Chondrocyte (in vitro differentiated cells): ENCODE data around the gene ABCC12. TPM values are rescaled to one million over a fixed set of nuclear protein-coding genes. Genes with fewer than 3 reads are reported as not detected.

Source experiments
- DNase-seq: peaks from one replicate; pipeline ENCODE4 v3.0.0; 2021; ENCODE audit warnings: mixed read lengths, low spot score
- H3K27ac Mint-ChIP-seq: one replicate; pipeline ENCODE4 v1.8.0; 2021; ENCODE audit warnings: mild to moderate bottlenecking, moderate library complexity, mixed read lengths; ENCODE audit not compliant: unreplicated experiment
- H3K27me3 Mint-ChIP-seq: 2 replicates; pipeline ENCODE4 v1.8.0; 2021; ENCODE audit warnings: low read depth, mixed read lengths
- H3K36me3 Mint-ChIP-seq: 2 replicates; pipeline ENCODE4 v1.8.0; 2021; ENCODE audit warnings: low read depth, mixed read lengths
- H3K4me1 Mint-ChIP-seq: 2 replicates; pipeline ENCODE4 v1.8.0; 2021; ENCODE audit warnings: low read depth, mild to moderate bottlenecking, mixed read lengths
- H3K4me3 Mint-ChIP-seq: one replicate; pipeline ENCODE4 v1.8.0; 2021; ENCODE audit warnings: mild to moderate bottlenecking, moderate library complexity, mixed read lengths; ENCODE audit not compliant: unreplicated experiment
- H3K9me3 Mint-ChIP-seq: 2 replicates; pipeline ENCODE4 v1.8.0; 2021; ENCODE audit warnings: low read depth, mixed read lengths
- CTCF ChIP-seq: fragments of 200-600 bp; sonication (generic); IDR thresholded peaks from 2 replicates; pipeline ENCODE4 v1.5.0; 2021; ENCODE audit warnings: antibody characterized with exemption, mild to moderate bottlenecking, moderate library complexity
- total RNA-seq: library from RNA; stranded (reverse); gene quantifications from 3 replicates; pipeline ENCODE4 v1.2.1, GENCODE V29; 2021

ABCC12 gene
- total RNA-seq, 1 donor from 2014 or later, result not detected

GRCh38 chr16:48157794-48158193, 2.0 kb upstream of the ABCC12 start:
- Mint-ChIP-seq H3K9me3 (no peaks in the 10 kb centered on the region), H3K36me3 (no peaks in the 10 kb centered on the region), H3K27ac (no peak overlapping the region), H3K4me3 (no peak overlapping the region), H3K4me1 (peaks cover 6% of the 10 kb centered on the region), H3K27me3 (no peaks in the 10 kb centered on the region)
- no peak for DNase-seq
- no peak for TF ChIP-seq CTCF

GRCh38 chr16:48157302-48157701, 1.5 kb upstream of the ABCC12 start:
- no peaks in the 10 kb centered on the region for H3K27me3 Mint-ChIP-seq

GRCh38 chr16:48156790-48157209, 1.0 kb upstream of the ABCC12 start:
- H3K9me3 Mint-ChIP-seq, result no peaks in the 10 kb centered on the region
- peaks cover 6% of the 10 kb centered on the region for H3K4me1 Mint-ChIP-seq
- H3K27ac Mint-ChIP-seq, result no peak overlapping the region
- no peak for DNase-seq
- TF ChIP-seq CTCF, result peak; percentile 98
- no peak overlapping the region for H3K4me3 Mint-ChIP-seq
- H3K27me3 Mint-ChIP-seq, result no peaks in the 10 kb centered on the region
- no peaks in the 10 kb centered on the region for H3K36me3 Mint-ChIP-seq

More at GRCh38 chr16:48157302-48157701, 1.5 kb upstream of the ABCC12 start:
- DNase-seq, result no peak
- no peak for TF ChIP-seq CTCF
- Mint-ChIP-seq H3K9me3 (no peaks in the 10 kb centered on the region), H3K27ac (no peak overlapping the region), H3K4me3 (no peak overlapping the region), H3K36me3 (no peaks in the 10 kb centered on the region), H3K4me1 (peaks cover 6% of the 10 kb centered on the region)

GRCh38 chr16:48153774-48154173, 2.0 kb downstream of the ABCC12 start:
- Mint-ChIP-seq H3K27ac (no peak overlapping the region), H3K4me3 (no peak overlapping the region), H3K4me1 (peaks cover 6% of the 10 kb centered on the region), H3K36me3 (no peaks in the 10 kb centered on the region), H3K9me3 (peaks cover 6% of the 10 kb centered on the region), H3K27me3 (no peaks in the 10 kb centered on the region)
- DNase-seq, result no peak
- TF ChIP-seq CTCF, result no peak

GRCh38 chr16:48152226-48152625, 3.6 kb downstream of the ABCC12 start:
- Mint-ChIP-seq H3K36me3 (no peaks in the 10 kb centered on the region), H3K4me1 (no peaks in the 10 kb centered on the region), H3K9me3 (peaks cover 9% of the 10 kb centered on the region), H3K27me3 (no peaks in the 10 kb centered on the region), H3K27ac (no peak overlapping the region), H3K4me3 (no peak overlapping the region)
- DNase-seq, result no peak
- TF ChIP-seq CTCF, result no peak
